ENCODE results near the gene KICS2.
"Not testable (repeated sequence)": the region's sequence is repeated elsewhere in the genome, so short reads cannot be mapped to it uniquely, and the experiment has no call there.

The KICS2 gene

DNA sequence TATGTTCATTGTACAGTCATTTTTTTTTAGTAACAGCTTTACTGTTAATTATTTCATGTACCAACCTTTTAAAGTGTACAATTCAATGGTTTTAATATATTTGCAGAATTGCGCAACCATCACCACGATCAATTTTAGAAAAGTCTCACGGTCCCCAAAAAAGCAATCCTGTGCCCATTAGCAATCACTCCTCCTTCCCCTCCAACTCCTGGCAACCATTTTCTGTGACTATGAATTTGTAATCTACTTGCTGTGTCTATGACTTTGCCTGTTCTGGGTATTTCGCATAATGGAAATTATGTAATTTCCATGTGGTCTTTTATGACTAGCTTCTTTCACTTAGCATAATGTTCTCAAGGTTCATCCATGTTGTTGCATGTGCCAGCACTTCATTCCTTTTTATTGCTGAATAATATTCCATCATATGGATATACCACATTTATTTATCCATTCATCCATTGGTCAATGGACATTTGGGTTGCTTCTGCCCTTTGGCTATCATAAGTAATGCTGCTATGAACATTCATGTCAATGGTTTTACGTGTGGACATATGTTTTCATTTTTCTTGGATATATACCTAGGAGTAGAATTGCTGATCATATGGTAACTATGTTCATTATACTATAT lies 9.9 kb downstream of the KICS2 start:
- no peak for DNase-seq

DNA sequence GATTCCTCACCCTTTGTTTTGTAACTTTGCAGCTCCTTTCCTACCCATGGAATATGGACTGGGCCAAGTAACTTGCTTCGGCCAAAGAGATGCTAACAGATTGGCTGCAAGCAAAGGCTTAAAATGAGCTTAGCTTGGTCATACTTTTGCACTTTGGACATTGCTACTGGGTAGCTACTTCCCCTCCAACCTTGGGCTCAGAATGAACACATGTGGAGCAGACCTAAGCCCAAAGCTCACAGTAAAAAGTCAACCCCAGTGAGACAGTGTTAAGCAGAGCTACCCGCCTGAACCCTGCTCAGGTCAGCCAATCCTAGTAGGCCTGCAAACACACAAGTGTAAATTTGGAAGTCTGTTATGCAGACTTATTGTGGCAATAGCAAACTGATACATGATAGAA lies 14.6 kb downstream of the KICS2 start:
- no peak for DNase-seq

DNA sequence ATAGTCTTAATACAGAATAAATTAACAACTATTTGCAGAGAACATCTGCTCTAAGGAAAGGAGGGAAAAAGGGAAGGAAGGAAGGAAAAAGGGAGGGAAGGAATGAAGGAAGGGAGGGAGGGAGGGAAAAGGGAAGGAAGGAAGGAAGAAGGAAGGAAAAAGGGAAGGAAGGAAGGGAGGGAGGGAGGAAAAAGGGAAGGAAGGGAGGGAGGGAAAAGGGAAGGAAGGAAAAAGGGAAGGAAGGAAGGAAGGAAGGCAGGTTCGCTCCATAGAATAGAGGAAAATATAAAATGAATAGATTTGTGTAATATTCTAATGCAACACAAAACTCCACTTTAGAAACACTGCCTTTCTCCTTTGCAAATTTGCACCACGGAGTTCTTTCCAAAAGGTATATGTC lies 16.6 kb downstream of the KICS2 start:
- no peak for DNase-seq

DNA sequence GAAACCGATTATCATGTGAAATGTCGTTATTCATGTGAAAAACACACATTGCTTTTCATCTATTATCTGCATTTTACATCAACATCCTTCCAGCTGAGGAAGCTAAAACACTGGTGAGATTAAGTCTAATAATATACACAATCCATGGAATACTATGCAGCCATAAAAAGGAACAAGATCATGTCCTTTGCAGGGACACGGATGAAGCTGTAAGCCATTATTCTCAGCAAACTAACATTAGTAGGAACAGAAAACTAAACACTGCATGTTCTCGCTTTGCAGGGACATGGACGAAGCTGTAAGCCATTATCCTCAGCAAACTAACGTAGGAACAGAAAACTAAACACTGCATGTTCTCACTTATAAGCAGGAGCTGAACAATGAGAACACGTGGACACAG lies 18.3 kb downstream of the KICS2 start:
- DNase-seq = no peak

DNA sequence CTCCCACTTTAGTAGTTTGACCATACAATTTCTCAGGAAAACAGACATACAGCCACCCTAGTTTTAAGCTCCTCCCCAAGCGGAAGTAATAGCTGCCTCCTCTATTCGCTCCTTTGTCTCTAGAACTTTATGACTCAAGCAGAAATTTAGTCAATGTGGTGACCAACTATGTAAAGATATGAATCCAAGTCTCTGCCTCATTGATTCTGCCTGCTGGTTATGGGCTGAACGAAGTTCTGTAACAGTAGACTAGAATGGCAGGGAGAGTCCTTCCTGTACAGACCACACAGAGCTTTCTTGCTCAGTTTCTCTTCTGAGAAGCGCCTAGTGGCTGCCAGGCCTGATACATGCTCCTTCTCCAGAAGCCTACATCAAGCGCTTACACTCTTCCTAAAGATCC lies 19.1 kb downstream of the KICS2 start:
- DNase-seq = no peak

DNA sequence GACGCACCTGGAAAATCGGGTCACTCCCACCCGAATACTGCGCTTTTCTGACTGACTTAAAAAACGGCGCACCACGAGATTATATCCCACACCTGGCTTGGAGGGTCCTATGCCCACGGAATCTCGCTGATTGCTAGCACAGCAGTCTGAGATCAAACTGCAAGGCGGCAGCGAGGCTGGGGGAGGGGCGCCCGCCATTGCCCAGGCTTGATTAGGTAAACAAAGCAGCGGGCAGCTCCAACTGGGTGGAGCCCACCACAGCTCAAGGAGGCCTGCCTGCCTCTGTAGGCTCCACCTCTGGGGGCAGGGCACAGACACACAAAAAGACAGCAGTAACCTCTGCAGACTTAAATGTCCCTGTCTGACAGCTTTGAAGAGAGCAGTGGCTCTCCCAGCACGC lies 26.3 kb downstream of the KICS2 start:
- not testable (repeated sequence) for DNase-seq

DNA sequence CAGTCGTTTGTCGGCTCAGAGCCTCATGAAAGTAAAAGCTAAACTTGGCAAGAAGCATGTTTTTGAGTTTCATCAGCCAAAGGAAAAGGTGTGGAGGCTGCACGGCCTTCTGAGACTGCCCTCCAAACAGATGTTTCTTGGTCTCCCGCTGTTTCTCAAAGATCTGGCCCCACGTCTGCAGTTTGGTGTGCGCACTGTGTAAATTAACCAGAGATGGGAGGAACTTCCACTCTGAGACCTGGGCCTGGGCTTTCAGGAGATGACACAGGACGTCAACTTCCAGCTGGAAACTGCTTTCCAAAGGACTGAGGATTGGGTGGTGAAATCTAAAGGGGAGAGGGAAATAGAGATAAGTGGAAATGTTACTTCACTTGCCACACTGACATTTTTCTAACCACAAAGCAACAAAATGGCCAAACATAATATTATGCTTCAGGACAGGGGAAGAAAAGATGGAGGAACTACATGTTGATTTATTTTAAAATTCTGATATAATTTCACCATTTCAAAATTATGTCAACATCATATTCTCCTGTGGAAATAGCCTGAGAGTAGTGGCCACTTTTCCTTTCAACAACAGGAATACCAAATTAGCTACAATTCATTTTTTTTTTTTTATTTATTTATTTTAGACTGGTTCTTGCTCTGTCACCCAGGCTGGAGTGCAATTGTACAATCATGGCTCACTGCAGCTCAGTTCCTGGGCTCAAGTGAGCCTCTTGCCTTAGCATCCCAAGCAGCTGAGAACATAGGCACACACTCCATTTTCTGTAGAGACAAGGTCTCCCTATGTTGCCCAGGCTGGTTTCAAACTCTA lies 27.6 kb downstream of the KICS2 start:
- no peak for DNase-seq

DNA sequence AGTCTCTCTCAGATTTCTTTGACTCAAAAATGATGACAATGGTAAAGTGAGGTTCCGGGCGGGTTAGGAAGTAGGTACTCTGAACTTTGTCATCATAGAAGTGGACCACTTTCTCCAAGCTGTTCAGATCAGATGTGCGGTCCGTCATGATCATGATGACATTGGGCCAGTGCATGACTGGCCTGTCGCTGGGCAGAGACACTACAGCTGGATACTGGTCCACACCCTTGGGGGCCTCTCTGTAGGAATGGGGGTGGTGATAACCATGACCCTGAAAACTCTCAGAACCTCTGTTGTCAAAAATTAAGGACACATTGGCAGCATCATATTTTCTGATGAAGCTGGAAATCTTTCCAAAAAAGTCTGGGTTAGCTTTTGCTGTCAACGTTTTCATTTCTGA lies 28.2 kb downstream of the KICS2 start:
- DNase-seq = no peak

DNA sequence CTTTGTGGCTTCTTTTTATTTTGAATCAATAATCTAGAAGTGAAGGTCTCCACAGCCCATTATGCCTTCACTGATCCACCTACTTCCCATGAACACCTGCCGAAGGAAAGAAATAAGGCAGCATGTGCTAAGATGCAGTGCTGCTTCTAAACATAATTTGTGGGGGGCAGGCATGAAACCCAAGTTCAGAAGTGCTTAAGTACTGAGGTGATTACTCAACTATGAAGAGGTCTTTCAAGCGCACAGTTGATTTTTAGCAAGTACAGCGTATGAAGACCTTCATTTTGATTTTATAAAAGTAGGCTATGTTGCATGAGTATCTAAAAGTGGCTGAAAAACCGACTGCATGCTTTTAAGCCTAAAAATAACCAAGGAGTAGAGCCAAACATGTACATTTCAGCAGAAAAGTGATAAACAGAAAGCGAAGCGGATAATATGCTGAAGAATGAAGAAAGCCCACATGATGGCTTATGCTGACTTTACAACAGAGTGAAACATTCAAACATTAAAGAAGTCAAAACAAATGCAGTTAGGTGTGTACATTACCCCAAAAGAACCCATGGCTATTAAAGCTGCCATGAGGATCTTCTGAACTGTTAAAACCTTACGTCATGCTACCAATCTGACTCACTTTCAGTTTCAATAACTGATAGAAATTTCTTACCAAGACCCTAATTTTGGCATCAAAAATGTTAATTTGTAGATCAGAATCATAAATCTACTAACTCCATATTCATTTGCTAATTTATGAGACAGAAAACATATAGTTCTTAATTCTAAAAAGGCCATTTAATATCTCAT lies 29.3 kb downstream of the KICS2 start:
- no peak for DNase-seq

DNA sequence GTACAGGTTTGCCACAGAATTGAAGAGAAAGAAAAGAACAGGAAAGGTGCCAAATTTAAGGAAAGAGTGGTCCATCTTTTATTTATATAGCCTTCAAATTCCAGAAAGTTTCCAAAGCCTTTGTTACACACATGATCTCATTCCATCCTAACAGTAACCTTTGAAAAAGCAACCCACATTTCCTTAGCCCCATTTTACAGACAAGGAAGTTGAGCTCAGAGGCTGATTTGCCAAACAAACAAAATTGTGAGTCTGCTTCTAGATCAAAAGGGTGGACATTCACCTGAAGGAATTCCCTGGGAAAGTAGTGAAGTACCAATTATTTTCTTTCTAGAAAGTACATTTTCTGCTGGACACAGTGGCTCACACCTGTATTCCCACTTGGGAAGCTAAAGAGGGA lies 32.0 kb downstream of the KICS2 start:
- DNase-seq = no peak

DNA sequence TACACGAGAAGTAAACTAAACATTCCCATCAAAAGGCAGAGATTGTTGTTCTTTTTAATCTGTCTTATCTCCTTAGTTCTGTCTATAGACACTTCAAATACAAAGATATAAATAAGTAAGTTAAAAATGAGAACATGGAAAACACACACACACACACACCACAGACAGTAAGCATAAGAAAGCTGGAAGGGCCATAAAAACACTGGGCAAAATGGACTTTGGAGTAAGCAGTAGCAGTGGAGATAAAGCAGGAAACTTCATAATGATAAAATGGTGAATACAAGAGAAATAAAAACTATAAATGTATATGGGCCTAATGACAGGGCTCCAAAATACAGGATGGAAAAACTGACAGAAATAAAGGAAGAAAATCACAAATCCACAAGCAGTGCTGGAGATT lies 32.6 kb downstream of the KICS2 start:
- DNase-seq = no peak

DNA sequence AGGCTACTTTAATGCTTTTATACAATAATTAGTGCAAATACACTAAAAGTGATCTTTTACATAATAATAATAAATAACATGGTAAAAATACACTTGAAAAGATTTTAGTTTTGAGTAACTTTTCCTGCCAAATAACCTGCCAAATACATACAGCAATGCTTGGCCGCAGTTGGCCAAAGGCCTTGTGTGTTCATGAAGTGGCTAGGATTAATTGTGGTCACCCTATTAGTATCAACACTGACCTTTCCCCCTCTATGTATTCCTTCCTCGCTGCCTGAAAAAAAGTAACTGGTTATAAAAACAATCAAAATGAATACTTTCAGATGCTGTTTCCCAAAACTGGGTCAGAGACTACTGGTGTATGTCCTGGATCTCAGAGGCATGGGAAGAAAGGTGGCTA lies 34.3 kb downstream of the KICS2 start:
- DNase-seq = no peak

DNA sequence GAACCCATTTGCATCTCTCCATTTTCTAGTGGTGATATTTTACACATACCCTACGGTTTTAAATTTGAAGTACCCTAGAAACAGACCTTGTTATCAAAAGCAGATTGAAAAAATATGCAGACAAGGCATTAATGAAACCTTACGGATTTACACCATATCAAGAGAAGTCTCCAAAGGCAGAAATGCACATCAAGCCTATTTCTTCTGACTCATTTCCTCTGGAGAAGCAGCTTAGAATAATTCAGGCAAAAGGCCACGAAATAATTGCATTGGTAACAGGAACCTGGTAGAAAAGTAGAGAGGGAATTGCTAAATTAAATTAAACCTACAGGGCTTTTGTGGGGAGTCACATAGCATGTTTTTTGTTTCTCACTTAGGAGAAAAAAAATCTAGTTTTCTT lies 34.7 kb downstream of the KICS2 start:
- DNase-seq = no peak

DNA sequence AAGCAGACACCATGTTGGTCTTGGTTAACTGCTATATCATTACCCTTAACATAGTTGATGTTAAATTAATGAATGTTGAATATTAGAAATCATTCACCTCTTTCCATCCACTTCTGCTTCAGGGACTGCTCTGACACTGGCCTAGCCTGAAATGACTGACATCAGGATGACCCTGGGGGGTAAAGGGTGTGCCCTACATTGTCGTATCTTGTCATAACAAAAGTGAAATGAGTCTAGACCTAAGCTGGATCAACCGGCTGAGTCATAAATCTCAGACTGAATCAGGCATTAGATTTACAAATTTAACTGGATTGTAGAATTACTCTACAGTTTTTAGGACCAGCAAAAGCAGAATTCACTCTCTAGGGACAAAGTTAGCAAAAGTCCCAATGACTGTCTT lies 35.3 kb downstream of the KICS2 start:
- no peak for DNase-seq

DNA sequence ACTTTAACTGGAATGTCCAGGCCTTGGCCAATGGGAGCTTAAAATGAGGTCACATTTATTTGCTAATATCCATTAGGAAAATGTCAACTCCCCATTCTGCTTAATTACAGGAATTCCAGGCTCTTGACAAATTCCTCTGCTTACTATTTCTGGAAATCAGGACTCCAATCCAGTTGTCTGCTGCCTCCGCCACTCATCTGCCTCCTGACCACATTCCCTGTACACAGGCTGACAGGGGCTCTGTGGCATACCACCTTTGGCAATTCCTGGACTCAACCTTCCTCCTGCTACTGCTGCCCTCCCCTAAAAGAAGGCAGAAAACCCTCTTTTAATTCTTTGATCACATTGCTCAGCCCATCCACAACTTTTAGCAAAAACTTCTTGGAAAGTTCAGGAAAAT lies 37.9 kb downstream of the KICS2 start:
- DNase-seq = no peak

DNA sequence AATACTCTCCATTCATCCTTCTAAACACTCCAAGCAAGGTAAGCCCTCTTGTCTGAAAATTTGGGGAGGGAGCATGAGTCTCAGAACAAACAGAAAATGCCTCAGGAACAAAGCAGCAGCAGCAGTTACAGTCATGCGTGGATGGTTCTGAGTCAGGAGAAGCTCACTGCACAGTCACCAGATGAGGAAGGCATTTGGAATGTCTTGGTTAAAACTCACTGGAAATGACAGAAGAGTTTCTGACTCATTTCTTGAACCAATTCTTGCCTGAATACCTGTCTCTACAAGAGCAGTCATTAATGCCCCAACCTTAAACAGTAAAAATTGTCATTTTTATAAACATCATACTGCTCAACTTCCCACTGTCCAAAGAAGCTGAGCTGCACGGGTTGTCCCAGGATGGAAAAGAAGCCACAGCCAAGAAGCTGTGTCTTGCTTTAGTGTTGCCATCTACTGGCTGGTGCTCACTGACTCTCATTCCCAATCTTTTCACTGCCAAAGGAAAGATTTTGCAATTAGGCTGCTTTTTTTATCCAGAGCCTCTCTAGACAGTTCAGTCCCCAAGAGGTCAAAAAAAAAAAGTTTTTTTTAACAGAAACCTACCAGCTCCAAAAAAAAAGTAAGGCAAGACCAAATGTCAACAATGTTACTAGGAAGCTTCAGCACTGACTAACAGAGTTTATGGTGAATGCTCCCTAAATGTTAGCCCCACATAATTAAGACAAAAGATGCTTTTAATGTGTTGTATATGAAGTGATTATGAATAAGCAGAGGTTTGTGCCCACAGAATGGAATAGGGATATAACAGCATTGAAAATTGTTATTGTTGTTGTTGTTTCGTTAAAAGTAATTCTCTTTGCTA lies 40.4 kb downstream of the KICS2 start:
- peak; percentile 42 for DNase-seq

DNA sequence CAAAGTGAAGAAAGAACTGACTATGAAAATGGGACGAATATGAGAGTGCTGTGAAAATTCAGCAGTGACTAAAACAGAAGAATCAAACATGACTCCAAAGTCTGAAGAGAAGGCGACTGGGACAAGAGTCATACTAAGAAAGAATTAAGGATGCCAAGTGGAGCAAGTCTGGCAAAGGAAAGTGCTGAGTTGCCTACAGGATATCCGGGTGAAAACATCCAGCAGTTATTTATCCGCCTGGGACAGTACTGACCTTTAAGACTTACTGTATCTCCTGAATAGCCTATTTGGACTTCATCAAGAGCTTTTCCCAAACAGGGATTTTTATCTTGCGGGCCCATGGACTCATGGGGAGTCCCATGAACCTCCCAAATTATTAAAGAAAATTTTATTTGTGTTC lies 41.1 kb downstream of the KICS2 start:
- no peak for DNase-seq

DNA sequence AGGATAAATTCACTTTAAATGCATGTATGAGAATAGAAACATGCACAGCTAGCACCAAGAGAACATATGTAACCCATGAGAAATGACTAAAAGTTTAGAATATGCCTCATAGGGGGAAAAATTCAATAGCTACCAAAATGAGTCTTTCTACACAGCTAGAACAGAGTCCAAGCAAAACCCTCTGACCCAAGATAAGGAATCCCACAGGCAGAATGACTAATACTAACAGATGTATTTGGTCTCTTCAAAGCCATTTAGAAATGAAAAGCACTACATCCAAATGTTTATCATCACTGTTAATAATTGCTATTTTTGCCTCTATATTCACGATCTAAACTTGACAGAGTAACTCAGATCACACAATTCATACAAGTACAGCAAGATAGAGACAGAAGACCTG lies 44.0 kb downstream of the KICS2 start:
- DNase-seq = no peak

DNA sequence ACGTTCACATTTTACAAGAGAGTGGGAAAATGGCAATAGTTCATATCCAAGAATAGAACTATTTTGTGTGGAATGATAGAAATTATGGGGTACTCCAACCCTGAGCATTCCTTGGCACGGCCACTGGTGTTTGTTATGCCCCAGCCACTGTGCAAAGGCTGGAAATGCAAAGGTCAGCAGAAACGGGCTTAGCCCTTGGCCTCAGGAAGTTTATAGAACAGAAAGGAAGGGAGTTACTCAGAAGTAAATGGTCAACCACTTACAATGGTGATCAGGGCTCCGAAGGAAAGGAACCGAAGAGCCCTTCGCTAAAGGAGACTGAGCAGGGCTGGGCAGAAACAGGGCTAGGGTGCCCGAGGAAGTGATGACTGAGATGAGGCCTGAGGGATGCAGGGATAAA lies 45.1 kb downstream of the KICS2 start:
- DNase-seq = no peak

DNA sequence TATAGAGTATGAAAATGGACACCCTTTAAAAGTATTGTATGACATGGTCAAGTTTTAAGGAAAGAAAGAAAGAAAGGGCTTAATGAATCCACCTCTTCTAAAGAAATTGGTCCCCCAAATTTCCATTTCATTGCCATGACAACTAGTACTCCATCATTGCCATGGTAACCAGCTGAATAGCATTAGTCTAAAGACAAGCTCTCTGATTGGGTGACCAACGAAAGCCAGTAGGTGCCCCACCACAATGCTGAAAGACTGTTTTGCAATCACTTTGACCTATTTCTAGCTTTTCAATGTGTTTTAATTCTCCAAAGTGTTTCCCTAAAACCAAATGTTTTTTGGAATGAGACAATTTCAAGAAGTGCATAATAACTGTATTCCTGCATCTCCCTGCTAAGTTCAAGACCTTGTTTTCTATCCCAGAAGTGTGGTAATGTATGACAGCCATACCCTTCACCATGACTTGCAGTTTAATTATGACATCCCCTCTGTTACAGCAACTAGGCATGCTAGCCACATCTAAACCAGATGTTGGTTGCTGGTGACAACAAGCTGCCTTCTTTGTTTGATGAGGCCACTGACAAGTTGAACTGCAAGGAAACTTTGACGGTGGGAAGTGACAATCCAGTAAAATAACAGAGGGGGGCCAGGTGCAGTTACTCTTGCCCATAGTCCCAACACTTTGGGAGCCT lies 46.7 kb downstream of the KICS2 start:
- DNase-seq = no peak

DNA sequence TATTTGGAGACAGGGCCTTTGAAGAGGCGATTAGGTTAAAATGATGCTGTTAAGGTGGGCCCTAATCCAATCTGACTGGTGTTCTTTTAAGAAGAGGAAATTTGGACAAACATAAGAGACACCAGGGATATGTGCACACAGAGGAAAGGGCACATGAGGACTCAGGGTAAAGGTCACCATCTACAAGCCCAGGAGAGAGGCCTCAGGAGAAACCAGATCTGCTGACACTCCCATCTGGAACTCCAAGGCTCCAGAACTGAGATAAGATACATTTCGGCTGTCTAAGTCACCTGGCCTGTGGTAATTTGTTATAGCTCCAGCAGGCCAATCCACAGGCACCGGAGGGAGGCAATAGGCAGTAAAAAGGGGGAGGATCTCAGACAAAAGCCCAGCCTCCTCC lies 48.6 kb downstream of the KICS2 start:
- DNase-seq = no peak

Data from NCI-H1105 (cell line).